Activated CD8-positive, alpha-beta memory T cell treated with anti-CD3 and anti-CD28 coated beads for 36 hours (primary cell): ENCODE data around the gene BRK1. TPM values are rescaled to one million over a fixed set of nuclear protein-coding genes. Genes with fewer than 3 reads are reported as not detected.
"Not testable (repeated sequence)": the region's sequence is repeated elsewhere in the genome, so short reads cannot be mapped to it uniquely, and the experiment has no call there.

Source experiments
- CTCF ChIA-PET: fragments of 350-600 bp; sonication (Branson Sonifier 250); formaldehyde crosslinking; loops from one replicate; lab custom pipeline; 2021; ENCODE audit warnings: antibody characterized with exemption; lab: Charles Lee
- POLR2A ChIA-PET: fragments of 350-600 bp; sonication (Branson Sonifier 250); formaldehyde crosslinking; loops from one replicate; lab custom pipeline; 2021; ENCODE audit warnings: antibody characterized with exemption; lab: Charles Lee
- total RNA-seq, 2 experiments: library from RNA; stranded (reverse); gene quantifications; one replicate each; pipeline ENCODE4 v1.2.3, GENCODE V29; 2021

BRK1 gene
- total RNA-seq, 2 experiments from 2014 or later, result 99.7 to 101 TPM

GRCh38 chr3:10170915-10171478, 55.5 kb downstream of the BRK1 start:
- CTCF ChIA-PET, result no interaction called here

GRCh38 chr3:10173095-10173925, 57.8 kb downstream of the BRK1 start:
- POLR2A ChIA-PET, result interaction anchor here (0.6 kb wide), 1 partner anchor 19 kb away, joined by 4 read pairs; no protein-coding TSS in a partner anchor
- CTCF ChIA-PET, result no interaction called here

More at GRCh38 chr3:10170915-10171478, 55.5 kb downstream of the BRK1 start:
- POLR2A ChIA-PET, result no interaction called here

GRCh38 chr3:10173926-10174435, 58.5 kb downstream of the BRK1 start:
- ChIA-PET POLR2A (no interaction called here), CTCF (no interaction called here)

GRCh38 chr3:10175334-10175733, 59.9 kb downstream of the BRK1 start:
- CTCF ChIA-PET, result interaction anchor here (0.6 kb wide), 2 partner anchors 44 to 89 kb away, joined by 3 to 4 read pairs; no protein-coding TSS in a partner anchor
- POLR2A ChIA-PET, result not testable (repeated sequence)

- CTCF ChIA-PET, result interaction anchor here (0.6 to 0.7 kb wide), 3 partner anchors 10 to 523 kb away, joined by 3 to 6 read pairs (median 4); no protein-coding TSS in a partner anchor
- POLR2A ChIA-PET, result not testable (repeated sequence)
Observed at GRCh38 chr3:10176150-10176549, 60.7 kb downstream of the BRK1 start.

Other genes starting within 250 kb of the BRK1 start
- not detected for gene CIDEC, start 235.4 kb upstream of the BRK1 start, total RNA-seq
- 10 to 100 TPM; 51.8 to 53.3 TPM for gene JAGN1, start 225.1 kb upstream of the BRK1 start, total RNA-seq
- 1 to 10 TPM in 1 of 2 experiments, under 1 TPM in 1; 0.70 to 1.3 TPM for gene IL17RE, start 212.8 kb upstream of the BRK1 start, total RNA-seq
- under 1 TPM; 0.19 to 0.27 TPM for gene IL17RC, start 198.6 kb upstream of the BRK1 start, total RNA-seq
- gene CRELD1, start 181.8 kb upstream of the BRK1 start, total RNA-seq, result 10 to 100 TPM; 11.7 to 14.1 TPM
- 1 to 10 TPM; 8.3 to 9.4 TPM for gene PRRT3, start 163.3 kb upstream of the BRK1 start, total RNA-seq
- 10 to 100 TPM; 50.4 to 55.5 TPM for gene EMC3, start 128.8 kb upstream of the BRK1 start, total RNA-seq
- 10 to 100 TPM; 67.2 to 71.4 TPM for gene FANCD2, start 89.2 kb upstream of the BRK1 start, total RNA-seq
- gene FANCD2OS, start 7.4 kb upstream of the BRK1 start, total RNA-seq, result not detected
- 10 to 100 TPM; 43.2 to 46.5 TPM for gene VHL, start 26.1 kb downstream of the BRK1 start, total RNA-seq
- 1 to 10 TPM; 4.0 TPM for gene IRAK2, start 49.2 kb downstream of the BRK1 start, total RNA-seq
- 10 to 100 TPM; 58.4 to 61.2 TPM for gene TATDN2, start 132.8 kb downstream of the BRK1 start, total RNA-seq
- not detected for gene GHRL, start 177.3 kb downstream of the BRK1 start, total RNA-seq
- gene SEC13, start 205.4 kb downstream of the BRK1 start, total RNA-seq, result 100 to 1,000 TPM; 113 to 114 TPM